ENCODE measurements around the gene SCRT2. TPM values are rescaled to one million over a fixed set of nuclear protein-coding genes. Genes with fewer than 3 reads are reported as not detected.

SCRT2 gene
- polyA plus RNA-seq, 10 donors: 0.04 to 0.18 TPM; not detected in 8

DNA sequence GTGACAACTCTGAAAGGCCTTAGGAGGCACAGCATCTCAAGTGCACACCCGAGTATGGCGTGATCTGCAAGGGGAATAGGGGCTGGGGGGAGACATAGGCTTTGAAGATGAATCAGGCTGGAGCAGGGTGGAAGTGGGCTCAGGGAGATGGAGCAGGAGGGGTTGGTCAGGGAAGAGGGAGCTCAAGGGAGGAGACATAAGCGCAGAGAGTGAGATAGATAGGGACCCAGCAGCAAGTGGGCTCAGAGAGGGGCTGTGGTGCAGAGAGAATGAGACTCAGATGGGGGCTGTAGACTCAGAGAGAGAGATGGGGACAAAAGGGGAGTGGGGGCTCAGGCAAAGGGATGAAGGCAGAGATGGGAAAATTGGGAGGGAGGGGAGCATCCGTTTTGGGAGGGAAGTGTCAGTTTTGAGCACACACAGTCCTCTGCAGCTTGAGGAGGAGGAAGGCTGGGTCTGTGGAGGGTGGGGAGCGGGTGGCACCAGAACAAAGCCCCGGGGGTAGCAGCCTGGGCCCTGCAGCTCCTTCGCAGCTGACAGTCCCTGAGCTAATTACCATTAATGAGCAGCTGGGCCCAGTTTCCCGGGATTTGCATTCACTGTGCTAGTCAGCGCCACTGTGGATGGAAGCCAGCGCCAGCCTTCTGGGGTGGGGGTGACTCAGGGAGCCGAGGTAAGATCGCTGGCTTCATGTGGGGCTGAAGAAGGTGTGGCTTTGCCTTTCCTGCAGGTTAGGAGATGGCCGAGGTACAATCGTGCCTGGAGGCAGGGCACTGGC, 41.3 kb downstream of the SCRT2 start:
- no peak for DNase-seq

DNA sequence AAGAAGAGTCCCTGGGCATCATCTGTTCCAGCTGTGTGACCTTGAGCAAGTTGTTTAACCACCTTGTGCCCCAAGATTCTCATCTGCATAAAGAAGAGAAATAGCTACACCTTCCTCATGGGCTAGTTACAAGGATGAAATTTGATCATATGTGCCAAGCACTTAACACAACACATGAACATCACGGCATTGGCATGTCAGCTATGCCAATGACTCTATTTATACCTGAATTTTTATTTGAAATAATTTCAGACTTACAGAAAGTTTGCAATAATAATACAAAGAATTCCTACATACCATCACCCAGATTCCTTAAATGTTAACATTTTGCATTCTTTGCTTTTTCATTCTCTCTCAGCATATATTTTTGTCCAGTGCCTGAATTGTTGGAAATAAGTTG, 44.5 kb downstream of the SCRT2 start:
- DNase-seq: no peak

DNA sequence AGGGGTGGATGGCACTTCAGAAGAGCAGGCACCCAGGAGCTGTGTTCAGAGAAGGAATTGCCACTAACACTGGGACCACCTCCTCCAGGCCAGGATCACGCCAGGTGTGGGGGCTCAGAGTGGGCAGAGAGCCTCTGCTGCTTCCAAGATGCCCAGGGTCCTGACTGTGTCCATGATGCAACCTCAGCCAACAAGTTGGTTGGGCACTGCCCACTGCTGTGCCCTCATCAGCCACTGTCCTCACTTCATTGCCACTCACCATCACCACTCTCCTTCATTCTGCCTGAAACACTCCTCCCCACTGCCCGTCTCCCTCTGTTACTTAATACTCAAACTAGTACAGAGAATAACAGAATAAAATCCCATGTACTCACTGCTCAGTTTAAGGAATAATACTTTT, 49.0 kb downstream of the SCRT2 start:
- no peak for DNase-seq

DNA sequence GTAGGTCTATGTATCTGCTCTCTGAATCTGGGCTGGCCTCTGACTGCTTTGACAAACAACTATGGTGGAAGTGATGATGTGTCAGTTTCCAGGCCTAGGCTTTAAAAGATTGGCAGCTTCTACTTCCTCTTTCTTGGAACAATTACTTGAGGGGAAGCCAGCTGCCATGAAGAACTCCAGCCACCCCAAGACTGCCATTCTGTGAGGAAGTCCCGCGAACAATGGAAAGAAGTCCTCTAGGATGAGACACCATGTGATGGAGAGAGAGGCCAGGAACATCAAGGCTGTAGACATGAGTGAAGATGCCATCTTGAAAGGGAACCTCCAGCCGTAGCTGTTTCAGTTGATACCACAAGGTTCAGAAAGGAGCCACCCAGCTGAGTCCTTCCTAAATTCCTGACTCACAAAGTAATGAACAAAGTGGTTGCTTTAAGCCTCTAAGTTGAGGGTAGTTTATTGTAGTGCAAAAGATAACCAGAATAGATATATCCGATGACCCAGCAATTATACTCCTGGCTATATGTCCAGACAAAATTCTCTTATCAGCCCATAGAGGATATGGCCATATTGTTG, 50.2 kb downstream of the SCRT2 start:
- DNase-seq: no peak

DNA sequence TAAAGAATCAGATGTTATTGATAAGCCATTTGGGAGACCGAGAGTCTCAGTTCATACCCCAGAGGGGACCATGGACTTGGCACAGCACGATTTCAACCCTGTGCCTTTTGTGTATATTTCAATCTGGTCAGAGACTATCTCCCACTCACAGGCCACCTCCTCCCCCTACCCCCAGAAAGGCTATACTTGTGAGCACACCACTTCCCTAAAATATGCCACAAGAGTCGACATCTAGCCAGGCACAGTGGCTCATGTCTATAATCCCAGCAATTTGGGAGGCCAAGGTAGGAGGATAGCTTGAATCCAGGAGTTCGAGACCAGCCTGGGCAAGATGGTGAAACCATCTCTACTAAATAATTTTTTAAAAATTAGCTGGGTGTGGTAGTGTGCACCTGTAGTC, 51.9 kb downstream of the SCRT2 start:
- DNase-seq: no peak

DNA sequence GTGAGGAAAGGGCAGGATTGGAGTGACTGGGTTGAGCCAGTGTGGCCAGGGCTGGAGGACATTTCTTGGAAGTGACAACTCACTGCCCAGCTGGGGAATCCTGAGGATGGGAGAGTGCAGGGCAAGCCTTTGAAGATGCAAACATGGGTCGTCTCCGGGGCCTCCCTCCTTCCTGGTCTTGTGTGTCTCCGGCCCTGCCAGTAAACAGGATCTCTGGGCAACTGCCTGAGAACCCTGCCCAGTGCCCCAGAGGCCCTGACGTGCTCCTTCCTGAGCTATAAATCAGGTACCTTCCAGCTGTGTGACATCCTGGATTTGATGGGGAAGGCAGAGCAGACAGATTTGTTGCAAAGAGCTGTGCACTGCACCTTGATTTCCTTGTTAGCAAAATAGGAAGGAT, 52.6 kb downstream of the SCRT2 start:
- no peak for DNase-seq

DNA sequence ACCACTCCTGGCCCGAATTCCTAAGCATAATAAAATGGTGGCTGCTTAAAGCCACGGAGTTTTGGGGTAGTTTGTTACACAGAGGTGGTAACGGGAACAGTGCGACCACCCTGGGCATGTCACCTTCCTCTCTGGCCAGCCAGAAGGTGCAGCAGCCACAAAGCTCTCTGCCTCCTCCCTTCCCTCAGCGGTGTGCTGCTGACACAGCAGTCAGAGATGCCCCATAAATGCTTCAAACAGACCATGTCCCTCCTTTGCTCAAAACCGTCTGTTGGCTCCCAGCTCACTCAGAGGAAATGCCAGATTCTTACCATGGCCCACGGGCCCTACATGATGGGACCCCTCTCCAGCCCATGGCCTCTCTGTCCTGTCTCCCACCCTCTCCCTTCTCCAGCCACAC, 53.4 kb downstream of the SCRT2 start:
- no peak for DNase-seq

DNA sequence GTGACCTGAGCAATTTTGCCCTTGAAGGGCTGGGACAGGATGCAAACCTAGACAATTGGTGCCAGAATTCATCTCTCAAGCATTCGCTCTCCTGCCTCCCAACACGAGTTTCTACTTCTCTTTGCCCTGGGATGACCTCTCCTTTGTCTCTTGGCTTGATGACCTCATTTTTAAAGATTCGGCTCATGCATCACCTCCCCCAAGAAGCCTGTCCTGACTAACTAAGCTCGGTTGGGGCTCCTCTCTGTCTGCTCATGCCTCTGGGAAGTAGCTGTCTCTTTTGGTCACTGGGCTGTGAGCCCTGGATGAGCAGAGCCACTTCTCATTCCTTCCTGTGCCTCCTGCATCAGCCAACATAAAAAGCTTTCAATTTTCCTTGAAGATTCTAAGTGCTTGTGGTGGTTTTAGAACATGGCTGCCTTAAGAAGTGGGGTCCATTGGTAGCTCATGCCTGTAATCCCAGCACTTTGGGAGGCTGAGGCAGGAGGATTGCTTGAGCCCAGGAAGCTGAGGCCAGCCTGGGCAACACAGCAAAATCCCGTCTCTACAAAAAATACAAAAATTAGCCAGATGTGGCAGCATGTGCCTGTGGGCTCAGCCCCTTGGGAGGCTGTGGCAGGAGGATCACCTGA, 54.4 kb downstream of the SCRT2 start:
- no peak for DNase-seq

DNA sequence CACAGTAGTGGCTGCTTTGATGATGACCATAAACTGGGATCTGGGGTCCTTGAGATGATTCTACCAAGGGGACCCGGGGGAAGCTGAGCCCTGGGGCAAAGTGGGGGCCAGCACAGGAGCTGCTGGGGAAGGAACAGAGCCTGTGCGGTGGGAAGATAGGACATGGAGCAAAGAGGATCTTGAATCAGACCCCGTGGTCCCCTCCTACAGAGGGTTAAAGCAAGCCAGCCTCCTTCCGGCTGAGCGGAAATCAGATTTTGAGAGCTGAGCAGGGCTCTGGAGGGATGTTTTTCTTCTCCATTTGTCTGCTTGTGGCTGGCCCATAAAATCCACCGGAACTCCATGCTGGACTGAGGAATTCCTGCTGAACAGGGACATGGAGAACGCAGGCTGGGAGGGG, 55.4 kb downstream of the SCRT2 start:
- DNase-seq: no peak

DNA sequence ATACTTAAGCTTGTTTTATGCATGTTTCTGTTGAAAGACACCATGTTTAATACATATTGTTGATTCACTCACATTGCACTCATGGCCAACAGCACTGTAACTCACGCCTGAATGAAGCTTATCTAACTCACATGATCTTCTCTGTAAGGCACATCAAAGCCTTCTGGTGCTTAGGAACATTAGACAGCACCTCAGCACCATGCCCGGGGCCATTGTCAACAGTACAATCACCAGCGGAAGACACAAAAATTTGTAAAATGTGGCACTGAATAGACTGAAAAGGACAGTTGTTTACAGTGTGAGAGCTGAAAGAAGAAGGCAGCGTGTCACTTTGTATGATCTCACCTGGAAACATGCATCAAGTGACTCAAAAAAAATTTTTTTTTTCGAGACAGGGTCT, 56.6 kb downstream of the SCRT2 start:
- DNase-seq: no peak

DNA sequence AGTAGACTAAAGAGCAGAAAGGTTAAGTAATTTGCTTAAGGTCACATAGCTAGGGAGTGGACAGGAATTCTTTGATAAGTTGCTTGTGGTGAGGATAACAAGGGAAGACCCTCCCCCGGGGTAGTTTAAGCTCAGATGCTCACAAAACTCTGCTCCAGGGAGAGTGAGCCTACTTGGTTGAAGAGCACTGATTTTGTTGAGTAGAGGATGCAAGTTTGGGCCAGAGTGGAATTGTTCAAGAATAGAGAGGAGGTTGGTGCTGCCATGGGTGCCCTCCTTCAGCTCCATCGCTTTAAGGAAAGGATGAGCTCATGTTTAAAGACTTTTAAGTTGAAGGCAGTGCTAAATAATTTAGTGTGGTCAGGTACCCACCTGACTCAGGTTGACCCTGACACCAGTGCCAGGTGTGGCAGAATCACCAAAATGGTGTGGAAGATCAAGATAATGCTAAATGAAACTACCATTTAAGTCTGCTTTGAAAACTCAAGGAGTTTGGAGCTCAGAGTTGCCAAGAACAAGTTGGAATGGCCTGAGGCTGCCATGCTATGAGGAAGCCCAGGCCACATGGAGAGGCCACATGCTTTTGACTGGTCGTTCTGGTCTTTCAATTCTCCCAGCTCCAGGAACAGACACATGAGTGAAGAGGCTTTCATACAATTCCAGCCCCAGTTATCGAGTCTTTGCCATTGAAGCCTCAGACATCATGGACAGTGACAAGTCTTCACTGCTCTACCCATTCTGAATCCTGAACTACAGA, 57.5 kb downstream of the SCRT2 start:
- DNase-seq: no peak

DNA sequence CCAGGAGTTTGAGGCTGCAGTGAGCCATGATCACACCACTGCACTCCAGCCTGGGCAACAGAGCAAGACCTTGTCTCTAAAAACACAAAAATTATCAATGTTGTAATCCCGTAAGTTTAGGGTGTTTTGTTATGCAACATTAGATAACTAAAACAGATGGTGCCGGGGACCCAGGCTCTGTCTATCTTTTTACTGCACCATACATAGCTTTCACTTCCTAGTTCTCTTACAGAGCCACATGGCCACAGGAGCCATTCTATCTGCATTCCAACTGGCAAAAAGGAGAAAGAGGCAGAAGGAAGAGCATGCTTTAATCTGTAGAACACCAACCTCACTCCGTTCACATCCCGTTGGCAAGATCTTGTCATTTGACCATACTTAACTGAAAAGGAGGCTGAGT, 60.1 kb downstream of the SCRT2 start:
- no peak for DNase-seq

DNA sequence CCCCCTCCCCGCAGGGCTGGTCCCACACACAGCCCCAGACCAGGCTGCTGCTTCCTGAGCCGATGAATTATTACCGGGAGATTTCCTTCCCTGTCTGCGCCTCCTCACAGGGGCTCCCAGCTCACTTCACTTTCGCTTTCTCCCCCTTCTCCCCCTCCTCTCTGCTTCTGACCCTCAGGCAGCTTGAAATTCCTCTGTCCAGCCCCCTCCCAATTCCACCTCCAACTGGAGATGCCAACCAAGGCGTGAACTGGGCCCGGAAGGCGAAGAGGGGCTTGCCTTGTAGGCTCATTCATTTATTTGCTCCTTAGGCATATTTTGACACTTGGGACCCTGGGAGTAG, 63.8 kb downstream of the SCRT2 start:
- no peak for DNase-seq

Other genes with a start within 250 kb of the SCRT2 start
- gene TBC1D20, start 213.3 kb downstream of the SCRT2 start, polyA plus RNA-seq (ENCODE audit: insufficient read length in 10 of 10): 10 to 100 TPM; 27.3 to 35.0 (median 29.8) TPM
- gene CSNK2A1, start 132.0 kb downstream of the SCRT2 start, polyA plus RNA-seq (ENCODE audit: insufficient read length in 10 of 10): 100 to 1,000 TPM in 7 of 10 donors, 10 to 100 TPM in 3; 84.1 to 135 (median 115) TPM
- gene TCF15, start 65.5 kb downstream of the SCRT2 start, polyA plus RNA-seq (ENCODE audit: insufficient read length in 10 of 10): 1 to 10 TPM; 2.8 to 5.3 (median 3.8) TPM
- gene SRXN1, start 22.6 kb downstream of the SCRT2 start, polyA plus RNA-seq (ENCODE audit: insufficient read length in 10 of 10): 10 to 100 TPM in 4 of 10 donors, 1 to 10 TPM in 6; 6.8 to 11.7 (median 9.5) TPM
- gene SLC52A3, start 92.7 kb upstream of the SCRT2 start, polyA plus RNA-seq (ENCODE audit: insufficient read length in 10 of 10): under 1 TPM; 0.16 to 0.63 (median 0.37) TPM
- gene FAM110A, start 157.9 kb upstream of the SCRT2 start, polyA plus RNA-seq (ENCODE audit: insufficient read length in 10 of 10): 10 to 100 TPM in 6 of 10 donors, 1 to 10 TPM in 4; 8.3 to 21.4 (median 12.3) TPM
- under 1 TPM in 9 of 10 donors, not detected in 1; 0.03 to 0.18 (median 0.06) TPM for gene ANGPT4, start 240.5 kb upstream of the SCRT2 start, polyA plus RNA-seq (ENCODE audit: insufficient read length in 10 of 10)

All from muscle of back (tissue), 11 donors.